Immature natural killer cell (primary cell): ENCODE measurements around the gene TSN. TPM values are rescaled to one million over a fixed set of nuclear protein-coding genes. Genes with fewer than 3 reads are reported as not detected.
A peak's percentile ranks its signal among the peaks of the same experiment; 100 is the strongest.

Source experiments
- DNase-seq, 3 donors: peaks; one replicate each; pipeline ENCODE4 v3.0.0; 2022; ENCODE audit warnings: mixed read lengths in 1 of 3
- H3K27ac Mint-ChIP-seq, 6 donors: one replicate each; pipeline ENCODE4 v1.8.0; 2020; ENCODE audit warnings: mixed read lengths in 6 of 6, mild to moderate bottlenecking in 5 of 6, inconsistent platforms in 4 of 6, moderate library complexity in 3 of 6
- H3K27me3 Mint-ChIP-seq, 3 donors: one replicate each; pipeline ENCODE4 v1.8.0; 2020 to 2021; ENCODE audit warnings: low read depth in 3 of 3, mild to moderate bottlenecking in 3 of 3, mixed read lengths in 3 of 3, moderate library complexity in 3 of 3, inconsistent platforms in 1 of 3
- H3K36me3 Mint-ChIP-seq, 3 donors: one replicate each; pipeline ENCODE4 v1.8.0; 2020; ENCODE audit warnings: mixed read lengths in 3 of 3, inconsistent platforms in 2 of 3, mild to moderate bottlenecking in 2 of 3
- H3K4me1 Mint-ChIP-seq, 2 donors: one replicate each; pipeline ENCODE4 v1.8.0; 2020; ENCODE audit warnings: inconsistent platforms in 2 of 2, mild to moderate bottlenecking in 2 of 2, mixed read lengths in 2 of 2, moderate library complexity in 1 of 2
- H3K4me3 Mint-ChIP-seq, 5 donors: one replicate each; pipeline ENCODE4 v1.8.0; 2020; ENCODE audit warnings: mild to moderate bottlenecking in 5 of 5, mixed read lengths in 5 of 5, inconsistent platforms in 3 of 5, moderate library complexity in 3 of 5
- H3K9me3 Mint-ChIP-seq, 6 donors: one replicate each; pipeline ENCODE4 v1.8.0; 2020; ENCODE audit warnings: mild to moderate bottlenecking in 6 of 6, mixed read lengths in 6 of 6, inconsistent platforms in 4 of 6, moderate library complexity in 3 of 6
- polyA plus RNA-seq, 3 donors: library from polyadenylated mRNA; unstranded; fragments of 300-500 nt; fragmentation: Illumina TruSeq; gene quantifications; one replicate each; pipeline ENCODE4 v1.2.3, GENCODE V29; 2021

Gene TSN
- polyA plus RNA-seq, 3 donors from 2014 or later = 76.5 to 114 (median 80.6) TPM

DNA sequence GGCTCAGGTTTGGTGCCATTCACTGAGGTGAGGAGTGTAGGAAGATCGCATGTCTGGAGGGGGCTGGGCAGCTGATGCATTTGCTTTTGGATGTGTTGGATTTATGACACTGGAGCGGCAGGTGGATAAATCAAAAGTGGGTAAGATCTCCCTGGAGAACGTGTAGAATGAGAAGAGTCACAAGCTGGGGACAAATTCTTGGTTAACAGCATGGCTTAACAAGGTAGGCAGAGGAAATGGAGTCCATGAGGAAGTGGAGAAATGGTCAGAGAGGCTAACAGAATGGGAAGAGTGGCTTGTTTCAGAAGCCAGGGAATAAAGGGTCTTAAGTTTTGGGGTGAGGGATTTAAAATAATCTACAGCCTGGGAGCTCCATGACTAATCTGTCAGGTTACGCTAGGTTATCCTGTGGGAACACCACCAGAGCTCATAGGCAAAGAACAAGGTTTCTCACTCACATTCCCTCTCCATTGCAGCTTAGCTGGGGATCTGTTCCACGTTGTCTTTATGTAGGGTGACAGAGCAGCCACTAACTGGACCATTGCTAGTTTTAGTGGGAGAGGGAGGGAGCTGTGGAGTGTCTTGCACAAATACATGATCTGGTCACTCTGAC is 12.8 kb downstream of the TSN start:
- Mint-ChIP-seq H3K9me3 (no peaks in the 10 kb centered on the region), H3K36me3 (peaks cover 30 to 57% (median 38%) of the 10 kb centered on the region in 3 donors), H3K4me3 (no peak overlapping the region), H3K27ac (peak overlapping the region in 2 of 6 donors; percentile 4 to 57), H3K4me1 (no peaks in the 10 kb centered on the region), H3K27me3 (peaks cover 0 to 4% (median 3%) of the 10 kb centered on the region in 3 donors)
- DNase-seq = no peak

DNA sequence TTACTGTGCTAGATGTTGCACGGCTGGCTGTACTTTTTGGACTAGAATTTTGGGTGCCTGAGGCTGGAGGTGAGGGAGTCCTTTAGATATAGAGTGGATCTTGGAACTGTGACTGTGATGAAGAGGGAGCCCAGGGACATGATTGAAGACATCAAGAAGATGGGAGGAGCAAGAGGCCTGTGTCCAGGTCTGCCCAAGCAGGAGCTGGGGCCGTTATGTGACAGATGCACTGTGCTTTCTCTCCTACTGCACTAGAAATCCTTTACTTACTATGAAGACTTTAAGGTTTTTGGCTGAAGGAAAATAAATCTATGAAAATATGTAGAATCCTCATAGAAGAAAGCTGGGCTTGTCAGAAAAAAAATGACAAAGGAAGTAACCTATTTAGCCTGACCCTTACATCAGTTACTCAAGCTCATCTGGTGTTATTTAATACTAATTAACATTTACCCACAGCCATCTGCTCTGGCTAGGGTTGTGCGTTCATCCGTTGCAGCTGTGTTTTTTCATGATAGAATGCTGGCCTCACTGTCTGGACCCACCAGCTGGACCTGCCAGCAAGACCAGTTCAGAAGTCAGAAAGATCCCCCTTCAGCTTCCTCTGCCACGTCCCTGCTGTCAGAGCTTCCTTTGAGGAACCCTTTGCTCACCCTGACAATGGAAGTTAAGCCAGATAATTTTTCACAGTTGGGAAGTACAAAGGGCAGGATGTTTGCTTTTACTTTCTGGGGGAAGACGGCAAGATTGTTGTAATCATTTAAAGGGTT is 16.7 kb downstream of the TSN start:
- Mint-ChIP-seq H3K4me3 (no peak overlapping the region), H3K27ac (peak overlapping the region in 1 of 6 donors; percentile 29), H3K27me3 (peaks cover 0 to 4% (median 3%) of the 10 kb centered on the region in 3 donors), H3K9me3 (no peaks in the 10 kb centered on the region), H3K36me3 (peaks cover 10 to 26% (median 14%) of the 10 kb centered on the region in 3 donors), H3K4me1 (no peaks in the 10 kb centered on the region)
- DNase-seq = no peak

DNA sequence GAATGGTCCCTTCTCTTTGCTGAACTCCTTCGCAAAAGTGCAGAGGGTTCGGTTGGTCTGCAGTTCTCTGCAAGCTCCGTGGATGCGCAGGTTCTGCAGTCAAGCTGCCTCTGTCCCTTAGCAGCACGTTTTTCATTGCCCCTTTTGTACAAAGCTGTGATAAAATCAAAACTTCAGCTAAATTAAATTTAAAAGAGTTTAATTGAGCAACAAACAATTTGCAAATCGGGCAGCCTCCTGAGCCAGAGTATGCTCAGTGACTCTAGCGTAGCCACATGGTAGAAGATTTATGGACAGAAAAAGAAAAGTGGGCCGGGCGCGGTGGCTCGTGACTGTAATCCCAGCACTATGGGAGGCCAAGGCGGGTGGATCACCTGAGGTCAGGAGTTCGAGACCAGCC is 18.8 kb downstream of the TSN start:
- peaks cover 0 to 3% (median 1%) of the 10 kb centered on the region in 3 donors for H3K27me3 Mint-ChIP-seq
- no peaks in the 10 kb centered on the region for H3K9me3 Mint-ChIP-seq
- H3K4me1 Mint-ChIP-seq = no peaks in the 10 kb centered on the region
- H3K27ac Mint-ChIP-seq = no peak overlapping the region
- no peak for DNase-seq
- peaks cover 0 to 15% (median 4%) of the 10 kb centered on the region in 3 donors for H3K36me3 Mint-ChIP-seq
- no peak overlapping the region for H3K4me3 Mint-ChIP-seq

DNA sequence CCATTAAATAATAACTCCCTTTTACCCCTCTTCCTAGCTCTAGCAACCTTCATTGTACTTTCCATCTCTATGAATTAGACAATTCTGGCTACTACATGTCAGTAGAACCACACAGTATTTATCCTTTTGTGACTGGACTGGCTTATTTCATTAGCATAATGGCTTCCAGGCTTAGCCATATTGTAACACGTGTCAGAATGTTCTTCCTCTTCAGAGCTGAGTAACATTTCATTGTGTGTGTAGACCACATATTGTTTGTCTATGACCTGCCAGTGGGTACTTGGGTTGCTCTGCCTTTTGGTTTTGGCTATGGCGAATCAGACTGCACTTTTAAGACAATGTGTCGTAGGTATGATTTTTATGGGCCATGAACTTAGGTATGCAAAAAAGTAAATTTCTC is 20.9 kb downstream of the TSN start:
- no peak overlapping the region for H3K27ac Mint-ChIP-seq
- no peaks in the 10 kb centered on the region for H3K9me3 Mint-ChIP-seq
- H3K4me3 Mint-ChIP-seq = no peak overlapping the region
- peaks cover 0 to 4% (median 4%) of the 10 kb centered on the region in 3 donors for H3K36me3 Mint-ChIP-seq
- no peak for DNase-seq
- peaks cover 0 to 3% (median 2%) of the 10 kb centered on the region in 3 donors for H3K27me3 Mint-ChIP-seq
- H3K4me1 Mint-ChIP-seq = no peaks in the 10 kb centered on the region

DNA sequence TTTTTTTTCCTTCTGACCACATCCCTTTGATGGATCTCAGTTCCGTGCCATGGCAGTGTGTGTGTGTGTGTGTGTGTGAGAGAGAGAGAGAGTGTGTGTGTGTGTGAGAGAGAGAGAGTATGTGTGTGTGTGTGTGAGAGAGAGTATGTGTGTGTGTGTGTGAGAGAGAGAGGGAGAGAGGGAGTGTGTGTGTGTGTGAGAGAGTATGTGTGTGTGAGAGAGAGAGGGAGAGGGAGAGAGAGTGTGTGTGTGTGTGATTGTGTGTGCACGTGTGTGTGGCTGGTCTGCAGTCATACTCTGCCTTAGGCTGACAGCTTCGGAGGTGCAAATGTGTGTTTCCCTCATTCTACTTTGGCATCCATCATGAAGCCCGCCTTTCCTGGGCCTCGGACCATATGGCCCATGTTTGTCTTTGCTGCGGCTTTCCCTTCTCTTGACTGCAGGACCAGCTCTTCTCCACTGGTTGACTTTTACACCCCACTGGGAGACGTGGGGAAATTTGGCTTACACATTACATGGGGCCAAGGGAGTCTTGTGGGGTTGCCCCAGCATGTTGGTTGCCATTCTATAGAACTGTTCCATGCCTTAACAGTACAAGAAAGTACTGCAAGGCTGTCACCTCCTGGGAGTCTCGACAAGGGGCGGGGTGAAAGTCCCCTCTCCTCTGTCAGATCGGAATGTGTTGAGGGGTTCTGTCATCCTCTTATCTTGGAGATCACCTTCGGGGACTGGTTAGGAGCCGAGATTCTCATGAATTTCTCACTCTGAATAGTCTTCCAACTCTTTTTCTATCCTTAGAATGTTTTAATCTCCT is 21.6 kb downstream of the TSN start:
- Mint-ChIP-seq H3K4me3 (no peak overlapping the region), H3K36me3 (no peaks in the 10 kb centered on the region), H3K27ac (no peak overlapping the region), H3K27me3 (peaks cover 0 to 3% (median 2%) of the 10 kb centered on the region in 3 donors), H3K4me1 (no peaks in the 10 kb centered on the region), H3K9me3 (no peaks in the 10 kb centered on the region)
- no peak for DNase-seq

DNA sequence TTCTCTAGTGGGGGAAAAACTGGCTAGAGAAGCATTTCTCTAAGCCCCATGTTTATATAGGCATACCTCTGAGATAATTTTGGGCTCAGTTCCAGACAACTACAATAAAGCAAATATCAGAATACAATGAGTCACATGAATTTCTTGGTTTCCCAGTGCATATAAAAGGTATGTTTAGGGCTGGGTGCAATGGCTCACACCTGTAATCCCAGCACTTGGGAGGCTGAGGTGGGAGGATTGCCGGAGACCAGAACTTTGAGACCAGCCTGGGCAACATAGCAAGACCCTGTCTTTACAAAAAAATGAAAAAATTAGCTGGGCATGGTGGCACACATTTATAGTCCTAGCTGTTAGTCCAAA is 22.2 kb downstream of the TSN start:
- H3K27me3 Mint-ChIP-seq = peaks cover 0 to 5% (median 4%) of the 10 kb centered on the region in 3 donors
- H3K27ac Mint-ChIP-seq = no peak overlapping the region
- H3K36me3 Mint-ChIP-seq = no peaks in the 10 kb centered on the region
- H3K9me3 Mint-ChIP-seq = no peaks in the 10 kb centered on the region
- H3K4me1 Mint-ChIP-seq = no peaks in the 10 kb centered on the region
- no peak overlapping the region for H3K4me3 Mint-ChIP-seq
- no peak for DNase-seq

DNA sequence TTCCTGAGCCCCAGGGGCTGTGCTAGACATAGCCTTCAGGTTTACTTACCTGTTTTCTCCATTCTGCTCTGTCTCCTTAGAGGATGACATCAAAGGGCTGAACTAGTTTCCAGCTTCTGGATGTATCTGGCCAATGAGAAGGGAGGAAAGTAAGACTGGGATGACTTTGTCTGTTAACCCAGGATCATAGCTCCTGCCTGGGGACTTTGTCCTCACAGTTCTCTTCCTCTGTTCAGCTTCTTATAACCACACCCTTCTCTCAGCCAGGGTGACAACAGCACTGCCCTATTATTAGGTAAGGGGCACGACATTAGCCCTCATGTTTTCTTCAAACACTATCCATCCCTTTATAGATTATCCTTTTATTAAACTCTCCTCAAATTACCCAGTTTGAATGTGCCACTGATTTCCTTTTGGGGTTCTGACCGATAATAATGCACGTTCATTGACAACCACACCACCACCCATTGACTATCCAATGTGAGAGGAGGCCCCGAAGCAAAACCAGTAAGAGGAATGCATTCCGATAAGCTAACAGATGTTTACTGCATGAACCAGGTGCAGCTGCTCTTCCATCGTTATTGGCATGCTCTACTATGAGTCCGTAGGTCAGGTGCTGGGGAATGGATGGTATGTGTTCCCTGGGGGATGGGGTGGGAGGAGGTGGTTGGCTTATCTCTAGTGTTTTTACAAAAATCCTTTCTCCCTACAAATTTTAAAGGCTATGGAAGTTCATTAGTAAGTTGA is 23.5 kb downstream of the TSN start:
- peaks cover 2 to 4% (median 4%) of the 10 kb centered on the region in 3 donors for H3K27me3 Mint-ChIP-seq
- DNase-seq = no peak
- no peak overlapping the region for H3K4me3 Mint-ChIP-seq
- no peaks in the 10 kb centered on the region for H3K9me3 Mint-ChIP-seq
- H3K27ac Mint-ChIP-seq = no peak overlapping the region
- H3K4me1 Mint-ChIP-seq = no peaks in the 10 kb centered on the region
- H3K36me3 Mint-ChIP-seq = no peaks in the 10 kb centered on the region

DNA sequence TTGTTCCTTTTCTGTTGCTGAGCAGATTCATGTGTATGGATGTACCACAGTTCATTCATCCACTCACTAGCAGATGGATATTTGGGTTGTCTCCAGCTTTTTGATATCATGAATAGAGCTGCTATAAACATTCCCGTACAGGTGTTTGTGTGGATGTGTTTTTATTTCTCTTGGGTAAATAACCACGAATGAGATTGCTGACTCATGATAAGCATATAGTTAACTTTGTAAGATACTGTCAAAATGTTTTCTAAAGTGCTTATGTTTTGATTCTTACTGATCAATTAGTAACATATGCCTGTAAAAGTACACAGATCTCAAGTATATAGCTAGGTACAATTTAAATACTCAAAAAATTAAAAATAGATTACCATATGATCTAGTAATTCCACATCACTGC is 27.7 kb downstream of the TSN start:
- Mint-ChIP-seq H3K27me3 (peaks cover 3 to 7% (median 6%) of the 10 kb centered on the region in 3 donors), H3K27ac (no peak overlapping the region)

DNA sequence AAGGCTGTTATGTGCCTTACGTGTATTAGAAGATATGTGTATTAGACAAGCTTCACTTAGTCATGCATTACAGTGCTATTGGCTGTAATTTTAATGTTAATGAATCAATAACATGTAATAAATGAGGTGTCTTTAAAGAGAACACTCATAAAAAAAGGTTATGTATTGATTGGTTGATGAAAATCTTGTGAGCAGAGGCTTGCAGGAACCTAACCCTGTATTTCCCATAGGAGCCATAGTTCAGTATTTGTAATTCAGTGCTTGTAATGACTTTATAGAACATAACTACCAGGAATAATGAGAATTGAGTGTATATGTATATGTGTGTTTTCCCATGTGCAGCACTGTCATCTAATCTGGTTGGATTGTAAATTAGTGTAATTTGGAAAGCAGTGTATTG is 33.2 kb downstream of the TSN start:
- Mint-ChIP-seq H3K4me1 (no peaks in the 10 kb centered on the region), H3K4me3 (no peak overlapping the region), H3K36me3 (no peaks in the 10 kb centered on the region), H3K27ac (no peak overlapping the region), H3K27me3 (peaks cover 3 to 8% (median 5%) of the 10 kb centered on the region in 3 donors), H3K9me3 (no peaks in the 10 kb centered on the region)
- DNase-seq = no peak

More for the DNA sequence above, 27.7 kb downstream of the TSN start:
- DNase-seq = no peak
- H3K4me1 Mint-ChIP-seq = no peaks in the 10 kb centered on the region
- H3K36me3 Mint-ChIP-seq = no peaks in the 10 kb centered on the region
- H3K9me3 Mint-ChIP-seq = no peaks in the 10 kb centered on the region
- no peak overlapping the region for H3K4me3 Mint-ChIP-seq

DNA sequence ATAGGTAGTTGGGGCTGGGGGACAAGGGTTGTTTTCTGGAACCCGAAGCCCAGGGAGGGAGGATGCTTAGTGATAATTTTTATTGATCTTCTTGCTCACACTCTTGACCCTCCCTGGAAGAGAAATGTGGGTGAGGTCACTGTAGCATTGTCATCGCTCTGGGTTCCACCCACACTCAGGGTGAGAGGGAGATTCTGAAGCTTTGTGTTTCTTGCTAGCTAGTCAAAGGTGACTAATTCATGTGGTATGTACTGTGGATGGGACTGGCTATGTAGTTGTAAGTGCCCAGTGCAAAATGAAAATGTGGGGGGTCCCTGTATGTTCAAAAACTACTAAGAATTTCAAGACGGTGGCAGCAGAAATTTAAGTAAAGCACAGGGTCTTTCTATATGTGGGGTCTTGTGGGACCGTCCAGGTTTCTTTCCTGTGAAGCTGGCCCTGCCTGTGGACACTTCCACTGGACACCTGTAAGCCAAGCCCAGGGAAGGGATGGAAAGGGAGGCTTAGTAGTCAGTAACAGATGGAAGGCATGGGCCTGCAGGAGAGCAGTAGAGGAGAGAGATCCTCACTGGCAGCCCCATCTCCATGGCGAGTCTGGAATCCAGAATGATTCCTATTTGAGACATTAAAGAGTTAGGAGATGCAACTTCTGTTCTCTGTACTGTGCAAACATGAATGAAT is 35.0 kb downstream of the TSN start:
- Mint-ChIP-seq H3K27ac (no peak overlapping the region), H3K4me3 (no peak overlapping the region), H3K27me3 (peaks cover 3 to 8% (median 5%) of the 10 kb centered on the region in 3 donors), H3K4me1 (no peaks in the 10 kb centered on the region), H3K36me3 (no peaks in the 10 kb centered on the region), H3K9me3 (no peaks in the 10 kb centered on the region)
- no peak for DNase-seq

DNA sequence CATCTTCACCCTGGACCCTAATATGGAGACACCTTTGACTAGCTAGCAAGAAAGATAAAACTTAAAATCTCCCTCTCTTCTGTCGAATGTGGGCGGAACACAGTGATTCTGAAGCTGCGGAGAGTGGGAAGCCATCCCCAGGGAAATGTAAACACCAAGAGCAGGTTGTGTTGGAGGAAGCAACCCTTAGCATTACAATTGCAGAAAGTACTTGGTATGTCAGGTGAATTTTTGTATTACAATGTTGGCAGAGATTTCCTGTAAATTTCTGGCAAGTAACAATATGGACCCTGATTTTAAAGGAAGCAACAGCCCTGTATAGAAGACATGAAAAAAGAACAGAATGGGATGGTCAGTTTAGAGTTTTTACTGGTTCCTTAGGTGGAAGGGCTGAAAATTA is 35.8 kb downstream of the TSN start:
- no peaks in the 10 kb centered on the region for H3K9me3 Mint-ChIP-seq
- no peak for DNase-seq
- peaks cover 3 to 7% (median 5%) of the 10 kb centered on the region in 3 donors for H3K27me3 Mint-ChIP-seq
- no peaks in the 10 kb centered on the region for H3K36me3 Mint-ChIP-seq
- H3K4me3 Mint-ChIP-seq = no peak overlapping the region
- H3K27ac Mint-ChIP-seq = no peak overlapping the region
- no peaks in the 10 kb centered on the region for H3K4me1 Mint-ChIP-seq

DNA sequence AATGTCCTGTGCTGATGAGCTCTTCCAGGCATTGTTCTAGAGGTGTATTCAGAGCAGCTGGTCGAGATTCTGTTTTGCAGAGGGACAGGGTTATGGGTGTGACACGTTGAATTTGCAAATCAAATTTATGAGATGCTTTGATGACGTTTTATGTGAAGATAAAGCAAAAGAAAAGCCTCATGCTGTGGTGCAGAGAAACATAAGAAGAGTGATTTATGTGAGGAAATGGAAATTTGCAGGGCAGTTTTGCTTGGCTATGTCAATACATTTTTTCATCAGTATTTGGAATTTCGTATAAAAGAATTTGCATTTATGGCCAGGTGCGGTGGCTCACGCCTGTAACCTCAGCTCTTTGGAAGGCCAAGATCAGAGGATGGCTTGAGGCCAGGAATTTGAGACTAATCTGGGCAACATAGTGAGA is 36.4 kb downstream of the TSN start:
- H3K27ac Mint-ChIP-seq = no peak overlapping the region
- no peak overlapping the region for H3K4me3 Mint-ChIP-seq
- no peaks in the 10 kb centered on the region for H3K36me3 Mint-ChIP-seq
- no peak for DNase-seq
- H3K27me3 Mint-ChIP-seq = peaks cover 3 to 7% (median 5%) of the 10 kb centered on the region in 3 donors
- H3K4me1 Mint-ChIP-seq = no peaks in the 10 kb centered on the region
- H3K9me3 Mint-ChIP-seq = no peaks in the 10 kb centered on the region

DNA sequence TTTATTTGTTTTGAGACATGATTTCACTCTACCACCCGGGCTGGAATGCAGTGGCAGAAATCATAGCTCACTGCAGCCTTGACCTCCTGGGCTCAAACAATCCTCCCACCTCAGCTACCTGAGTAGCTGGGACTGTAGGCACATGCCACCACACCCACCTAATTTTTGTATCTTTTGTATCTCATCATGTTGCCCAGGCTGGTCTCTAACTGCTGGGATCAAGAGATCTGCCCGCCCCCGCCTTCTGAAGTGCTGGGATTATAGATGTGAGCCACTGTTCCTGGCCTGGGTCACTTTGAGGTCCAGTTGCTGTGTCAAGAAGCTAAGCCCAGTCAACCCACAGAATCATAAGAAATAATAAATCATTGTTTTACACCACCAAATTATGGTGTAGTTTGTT is 38.4 kb downstream of the TSN start:
- no peak overlapping the region for H3K4me3 Mint-ChIP-seq
- H3K9me3 Mint-ChIP-seq = no peaks in the 10 kb centered on the region
- H3K27me3 Mint-ChIP-seq = peaks cover 0 to 5% (median 1%) of the 10 kb centered on the region in 3 donors
- no peaks in the 10 kb centered on the region for H3K4me1 Mint-ChIP-seq
- H3K27ac Mint-ChIP-seq = no peak overlapping the region
- H3K36me3 Mint-ChIP-seq = no peaks in the 10 kb centered on the region
- no peak for DNase-seq
